Islet precursor cell (in vitro differentiated cells): ENCODE results near the gene SMURF2.
"Not testable (repeated sequence)": the region's sequence is repeated elsewhere in the genome, so short reads cannot be mapped to it uniquely, and the experiment has no call there.

Experiments
- DNase-seq: peaks from one replicate; pipeline ENCODE4 v3.0.0-alpha.2; 2018

SMURF2 gene

GRCh38 chr17:64583038-64583437 is 79.1 kb downstream of the SMURF2 start:
- no peak for DNase-seq

GRCh38 chr17:64580384-64581315 is 81.5 kb downstream of the SMURF2 start:
- DNase-seq = no peak

- DNase-seq = no peak
Measured at GRCh38 chr17:64579917-64580316, 82.2 kb downstream of the SMURF2 start.

GRCh38 chr17:64577025-64577424 is 85.1 kb downstream of the SMURF2 start:
- not testable (repeated sequence) for DNase-seq

GRCh38 chr17:64575431-64575830 is 86.7 kb downstream of the SMURF2 start:
- DNase-seq = no peak

- DNase-seq = no peak
Measured at GRCh38 chr17:64574646-64575045, 87.5 kb downstream of the SMURF2 start.

GRCh38 chr17:64573214-64573613 is 88.9 kb downstream of the SMURF2 start:
- no peak for DNase-seq

- no peak for DNase-seq
Measured at GRCh38 chr17:64572682-64573154, 89.4 kb downstream of the SMURF2 start.

- DNase-seq = no peak
Measured at GRCh38 chr17:64571746-64572145, 90.4 kb downstream of the SMURF2 start.

GRCh38 chr17:64565563-64565962 is 96.5 kb downstream of the SMURF2 start:
- no peak for DNase-seq

GRCh38 chr17:64564098-64564497 is 98.0 kb downstream of the SMURF2 start:
- no peak for DNase-seq

- DNase-seq = no peak
Measured at GRCh38 chr17:64555281-64555680, 106.8 kb downstream of the SMURF2 start.

- DNase-seq = no peak
Measured at GRCh38 chr17:64554028-64554637, 108.0 kb downstream of the SMURF2 start.

GRCh38 chr17:64551461-64551860 is 110.6 kb downstream of the SMURF2 start:
- no peak for DNase-seq

GRCh38 chr17:64547319-64547718 is 114.8 kb downstream of the SMURF2 start:
- no peak for DNase-seq

GRCh38 chr17:64546716-64547115 is 115.4 kb downstream of the SMURF2 start:
- no peak for DNase-seq

- no peak for DNase-seq
Measured at GRCh38 chr17:64544742-64545141, 117.4 kb downstream of the SMURF2 start.

- no peak for DNase-seq
Measured at GRCh38 chr17:64540118-64540776, 121.9 kb downstream of the SMURF2 start.

- DNase-seq = no peak
Measured at GRCh38 chr17:64538508-64539130, 123.5 kb downstream of the SMURF2 start.

GRCh38 chr17:64537488-64537887 is 124.6 kb downstream of the SMURF2 start:
- DNase-seq = no peak

- no peak for DNase-seq
Measured at GRCh38 chr17:64536913-64537312, 125.2 kb downstream of the SMURF2 start.

- no peak for DNase-seq
Measured at GRCh38 chr17:64535357-64535756, 126.8 kb downstream of the SMURF2 start.

- no peak for DNase-seq
Measured at GRCh38 chr17:64534187-64534586, 127.9 kb downstream of the SMURF2 start.
